B cell (primary cell): ENCODE measurements around the gene DIAPH1. TPM values are rescaled to one million over a fixed set of nuclear protein-coding genes. Genes with fewer than 3 reads are reported as not detected.

ENCODE experiments used
- ATAC-seq: fragments of 200-7000 bp; cut with Tn5 transposase; one replicate; pipeline ENCODE4 v1.10.0; 2021; ENCODE audit warnings: low read depth, mild to moderate bottlenecking, moderate number of reproducible peaks, moderate library complexity
- CTCF ChIA-PET: fragments of 350-600 bp; sonication (Branson Sonifier 250); formaldehyde crosslinking; loops from one replicate; lab custom pipeline; 2021; ENCODE audit warnings: antibody characterized with exemption, inconsistent platforms; lab: Charles Lee
- POLR2A ChIA-PET: fragments of 350-600 bp; sonication (Branson Sonifier 250); formaldehyde crosslinking; loops from one replicate; lab custom pipeline; 2021; ENCODE audit warnings: antibody characterized with exemption; lab: Charles Lee
- DNase-seq: peaks from one replicate; pipeline ENCODE4 v3.0.0; 2013
- H2AFZ ChIP-seq: 2 replicates; pipeline ENCODE4 v1.6.1; 2012; ENCODE audit warnings: mild to moderate bottlenecking, low read depth, low read length; ENCODE audit not compliant: insufficient read depth, poor library complexity, severe bottlenecking
- H3K27ac ChIP-seq, 2 donors: 1 replicate in 1 of 2; 2 replicates in 1 of 2; pipeline ENCODE4 v1.5.1; 2012 to 2013; ENCODE audit warnings: low read length in 2 of 2, mild to moderate bottlenecking in 2 of 2, moderate library complexity in 1 of 2
- H3K27me3 ChIP-seq, 4 experiments: fragments of 200-600 bp in 1 of 4; sonication (generic) in 1 of 4; replicated peaks in 1 of 4; 1 replicate in 2 of 4; 2 replicates in 2 of 4; pipeline versions ENCODE4 v1.6.1 to v1.7.0; 2013 to 2016; ENCODE audit warnings: low read length in 3 of 4, mild to moderate bottlenecking in 2 of 4, mixed read lengths in 1 of 4, moderate library complexity in 1 of 4; ENCODE audit not compliant: insufficient read depth in 4 of 4, control insufficient read depth in 3 of 4; ENCODE audit errors: control extremely low read depth in 1 of 4
- H3K36me3 ChIP-seq, 2 experiments: replicated peaks in 1 of 2; 1 replicate in 1 of 2; 2 replicates in 1 of 2; pipeline versions ENCODE4 v1.6.1 to v1.7.1; 2013; ENCODE audit warnings: low read length in 1 of 2; ENCODE audit not compliant: insufficient read depth in 2 of 2, control insufficient read depth in 1 of 2; ENCODE audit errors: control extremely low read depth in 1 of 2, extremely low read depth in 1 of 2
- H3K4me1 ChIP-seq, 2 donors: fragments of 200-600 bp in 1 of 2; sonication (generic) in 1 of 2; 1 replicate in 1 of 2; 2 replicates in 1 of 2; pipeline versions ENCODE4 v1.5.1 to v1.6.1; 2013 to 2017; ENCODE audit warnings: low read length in 2 of 2; ENCODE audit not compliant: control insufficient read depth in 2 of 2, insufficient read depth in 2 of 2
- H3K4me2 ChIP-seq: replicated peaks from 2 replicates; pipeline ENCODE3; 2012; ENCODE audit warnings: mild to moderate bottlenecking, low read depth, low read length; ENCODE audit not compliant: poor library complexity, severe bottlenecking
- H3K4me3 ChIP-seq, 5 experiments: fragments of 200-600 bp in 1 of 5; sonication (generic) in 1 of 5; 1 replicate in 3 of 5; 2 replicates in 2 of 5; pipeline versions ENCODE4 v1.5.1 to v1.7.0; 2011 to 2016; ENCODE audit warnings: low read length in 4 of 5, mild to moderate bottlenecking in 4 of 5, low read depth in 2 of 5, control low read depth in 1 of 5, moderate library complexity in 1 of 5; ENCODE audit not compliant: insufficient read depth in 1 of 5; ENCODE audit errors: control extremely low read depth in 1 of 5, extremely low read depth in 1 of 5
- H3K79me2 ChIP-seq: fragments of 200-600 bp; sonication (generic); one replicate; pipeline ENCODE4 v1.6.0; 2016; ENCODE audit warnings: low read length; ENCODE audit not compliant: control insufficient read depth, insufficient read depth
- H3K9ac ChIP-seq: fragments of 200-600 bp; sonication (generic); 2 replicates; pipeline ENCODE4 v1.6.1; 2017; ENCODE audit warnings: mild to moderate bottlenecking, low read length, moderate library complexity
- H3K9me3 ChIP-seq, 3 donors: one replicate each; pipeline versions ENCODE4 v1.6.1 to v1.7.1; 2013; ENCODE audit warnings: low read length in 2 of 3; ENCODE audit not compliant: control insufficient read depth in 2 of 3, insufficient read depth in 1 of 3; ENCODE audit errors: control extremely low read depth in 1 of 3
- H4K20me1 ChIP-seq: 2 replicates; pipeline ENCODE4 v1.6.0; 2012; ENCODE audit warnings: mild to moderate bottlenecking, low read length; ENCODE audit not compliant: insufficient read depth, control insufficient read depth, poor library complexity, severe bottlenecking
- H3K27ac Mint-ChIP-seq: one replicate; pipeline ENCODE4 v1.8.0; 2021; ENCODE audit warnings: mixed read lengths
- H3K27me3 Mint-ChIP-seq: one replicate; pipeline ENCODE4 v1.8.0; 2021; ENCODE audit warnings: mixed read lengths
- H3K4me1 Mint-ChIP-seq: one replicate; pipeline ENCODE4 v1.8.0; 2021; ENCODE audit warnings: mixed read lengths
- H3K4me3 Mint-ChIP-seq: one replicate; pipeline ENCODE4 v1.8.0; 2021; ENCODE audit warnings: mixed read lengths
- H3K9me3 Mint-ChIP-seq: one replicate; pipeline ENCODE4 v1.8.0; 2022; ENCODE audit warnings: mixed read lengths; ENCODE audit not compliant: insufficient read depth
- EZH2 ChIP-seq: IDR thresholded peaks from 2 replicates; pipeline ENCODE4 v1.6.1; 2012; ENCODE audit warnings: borderline replicate concordance, low read depth, mild to moderate bottlenecking, moderate library complexity, low read length; ENCODE audit not compliant: insufficient read depth, poor library complexity, severe bottlenecking
- WGBS: methylation state at CpG from one replicate; pipeline ENCODE4 v1.1.5; 2013; ENCODE audit warnings: missing lambda C conversion rate; ENCODE audit not compliant: insufficient coverage; 5-methylcytosine and 5-hydroxymethylcytosine counted together
- intact Hi-C: fragments of 100-400 bp; cut with micrococcal nuclease; formaldehyde crosslinking; loops from one replicate; pipeline ENCODE4 v1.10.0; 2022
- polyA plus RNA-seq: library from polyadenylated mRNA; depleted of rRNA; stranded (reverse); fragments of >200 nt; gene quantifications from 2 replicates; pipeline ENCODE4 v1.2.3, GENCODE V29; 2012
- total RNA-seq, 2 donors: library from RNA; stranded (reverse); fragments of 120-200 nt in 1 of 2; gene quantifications; 1 replicate in 1 of 2; 2 replicates in 1 of 2; pipeline versions ENCODE4 v1.2.3 to v1.2.4, GENCODE V29; 2013 to 2022
- TF ChIP-seq, protein P1 (sequence below): fragments of 200-600 bp; IDR thresholded peaks from one replicate; pipeline ENCODE4 v1.8.0; 2022; ENCODE audit warnings: antibody characterized with exemption, mild to moderate bottlenecking

Gene DIAPH1
- total and polyA plus RNA-seq, 2 donors (not counting 1 experiment from before 2014, with no cell fraction given): 59.7 to 113 TPM

DNA sequence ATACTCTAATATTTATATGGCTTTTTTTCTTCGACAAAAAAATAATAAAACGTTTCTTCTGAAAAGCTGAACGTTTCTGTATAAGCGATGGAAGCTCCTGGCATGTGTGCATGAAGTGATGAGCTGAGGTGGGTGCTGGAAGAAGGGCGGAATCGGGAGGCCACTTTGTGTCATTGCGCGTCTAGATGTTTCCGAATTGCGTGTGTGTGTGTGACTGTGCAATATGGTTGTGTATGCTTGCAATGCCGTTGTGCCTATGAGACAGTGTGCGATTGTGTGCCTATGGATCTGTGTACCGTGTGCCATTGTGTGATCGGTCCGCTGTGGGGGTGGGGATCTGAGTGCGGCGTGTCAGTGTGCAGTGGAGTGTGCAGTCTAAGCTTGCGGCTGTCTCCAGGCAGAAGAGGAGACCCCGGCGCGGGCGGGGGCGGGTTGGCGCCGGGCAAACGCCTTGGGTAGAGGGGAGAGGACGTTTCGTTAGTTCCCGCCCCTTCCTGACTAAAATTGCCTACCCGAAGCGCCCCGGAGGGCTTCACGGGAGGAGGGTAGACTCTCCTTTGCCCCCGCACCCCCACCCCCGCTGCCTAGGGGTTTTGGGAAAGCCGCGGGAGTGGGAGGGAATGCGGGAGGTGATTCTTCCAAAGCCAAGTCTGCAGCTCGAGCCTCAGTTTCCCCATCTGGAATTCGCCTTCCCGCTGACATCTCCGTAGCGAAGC, 105.7 kb downstream of the DIAPH1 start:
- DNase-seq (peak; percentile 42), ATAC-seq (peak; percentile 12)
- H3K79me2 ChIP-seq: no peaks in the 10 kb centered on the region
- peaks cover 52 to 83% of the 10 kb centered on the region in 2 donors for H3K4me1 ChIP-seq
- H4K20me1 ChIP-seq: peaks cover 10% of the 10 kb centered on the region
- H3K36me3 ChIP-seq: peaks cover 0 to 35% of the 10 kb centered on the region in 2 experiments
- intact Hi-C loops: loop anchor here (2.0 kb wide), 2 partner anchors 20 to 192 kb away; partner anchors contain the start of gene TAF7
- ChIA-PET CTCF (interaction anchor here (0.6 to 12.8 kb wide), 19 partner anchors 12 to 193 kb away, joined by 3 to 176 read pairs (median 5); partner anchors contain the start of genes PCDHGA10, PCDHGA11, PCDHGA12 and PCDHGC3), POLR2A (interaction anchor here (0.5 kb wide), 1 partner anchor 79 kb away, joined by 3 read pairs; no protein-coding TSS in a partner anchor)
- no peaks in the 10 kb centered on the region for H3K27me3 ChIP-seq
- 6% methylated on average over 36 of the region's 43 CpGs for WGBS
- Mint-ChIP-seq H3K4me1 (peaks cover 79% of the 10 kb centered on the region), H3K27me3 (no peaks in the 10 kb centered on the region), H3K4me3 (peak overlapping the region; percentile 92), H3K9me3 (peaks cover 3% of the 10 kb centered on the region), H3K27ac (peak overlapping the region; percentile 75)
- peak overlapping the region; percentile 39 for H2AFZ ChIP-seq
- peaks cover 0 to 13% (median 0%) of the 10 kb centered on the region in 3 donors for H3K9me3 ChIP-seq
- H3K9ac ChIP-seq: peak overlapping the region; percentile 60
- H3K27ac ChIP-seq: no peak overlapping the region
- no peak for TF ChIP-seq EZH2
- TF ChIP-seq, protein P1, sequence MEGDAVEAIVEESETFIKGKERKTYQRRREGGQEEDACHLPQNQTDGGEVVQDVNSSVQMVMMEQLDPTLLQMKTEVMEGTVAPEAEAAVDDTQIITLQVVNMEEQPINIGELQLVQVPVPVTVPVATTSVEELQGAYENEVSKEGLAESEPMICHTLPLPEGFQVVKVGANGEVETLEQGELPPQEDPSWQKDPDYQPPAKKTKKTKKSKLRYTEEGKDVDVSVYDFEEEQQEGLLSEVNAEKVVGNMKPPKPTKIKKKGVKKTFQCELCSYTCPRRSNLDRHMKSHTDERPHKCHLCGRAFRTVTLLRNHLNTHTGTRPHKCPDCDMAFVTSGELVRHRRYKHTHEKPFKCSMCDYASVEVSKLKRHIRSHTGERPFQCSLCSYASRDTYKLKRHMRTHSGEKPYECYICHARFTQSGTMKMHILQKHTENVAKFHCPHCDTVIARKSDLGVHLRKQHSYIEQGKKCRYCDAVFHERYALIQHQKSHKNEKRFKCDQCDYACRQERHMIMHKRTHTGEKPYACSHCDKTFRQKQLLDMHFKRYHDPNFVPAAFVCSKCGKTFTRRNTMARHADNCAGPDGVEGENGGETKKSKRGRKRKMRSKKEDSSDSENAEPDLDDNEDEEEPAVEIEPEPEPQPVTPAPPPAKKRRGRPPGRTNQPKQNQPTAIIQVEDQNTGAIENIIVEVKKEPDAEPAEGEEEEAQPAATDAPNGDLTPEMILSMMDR: no peak
- H3K4me2 ChIP-seq: peak overlapping the region; percentile 86
- peak overlapping the region; percentile 31 to 74 (median 60) for H3K4me3 ChIP-seq
